ENCODE results near the gene PCGF6. TPM values are rescaled to one million over a fixed set of nuclear protein-coding genes. Genes with fewer than 3 reads are reported as not detected.

PCGF6 gene
- total and polyA plus RNA-seq, 7 experiments from 2014 or later = 4.3 to 12.0 (median 6.8) TPM

- no peak overlapping the region for H3K4me3 ChIP-seq (ENCODE audit: low read length)
- Mint-ChIP-seq H3K27me3 (peaks cover 0 to 32% (median 15%) of the 10 kb centered on the region in 5 donors), H3K4me3 (no peak overlapping the region), H3K36me3 (peaks cover 4 to 14% (median 6%) of the 10 kb centered on the region in 5 donors), H3K27ac (peak overlapping the region in 1 of 9 donors; percentile 72), H3K4me1 (peaks cover 0 to 3% (median 0%) of the 10 kb centered on the region in 7 donors), H3K9me3 (peaks cover 0 to 25% (median 11%) of the 10 kb centered on the region in 11 donors)
- no peaks in the 10 kb centered on the region for H3K36me3 ChIP-seq (ENCODE audit: control insufficient read depth in 2 of 3, insufficient read depth in 3 of 3, low read length in 3 of 3)
- ChIA-PET POLR2A (no interaction called here), CTCF (no interaction called here)
- ATAC-seq (no peak), DNase-seq (no peak)
- no peaks in the 10 kb centered on the region for H3K4me1 ChIP-seq (ENCODE audit: control insufficient read depth in 2 of 2, insufficient read depth in 2 of 2, low read length in 2 of 2)
- no peaks in the 10 kb centered on the region for H3K27me3 ChIP-seq (ENCODE audit: control insufficient read depth in 2 of 2, insufficient read depth in 2 of 2, low read length in 2 of 2)
- intact Hi-C loops (cut with micrococcal nuclease) = no loop called here
- H3K27ac ChIP-seq (ENCODE audit: low read depth, low read length) = no peak overlapping the region
- H3K9me3 ChIP-seq (ENCODE audit: control insufficient read depth in 2 of 3, low read length in 3 of 3) = no peaks in the 10 kb centered on the region
Measured at GRCh38 chr10:103257812-103258211, 93.1 kb downstream of the PCGF6 start.

DNA sequence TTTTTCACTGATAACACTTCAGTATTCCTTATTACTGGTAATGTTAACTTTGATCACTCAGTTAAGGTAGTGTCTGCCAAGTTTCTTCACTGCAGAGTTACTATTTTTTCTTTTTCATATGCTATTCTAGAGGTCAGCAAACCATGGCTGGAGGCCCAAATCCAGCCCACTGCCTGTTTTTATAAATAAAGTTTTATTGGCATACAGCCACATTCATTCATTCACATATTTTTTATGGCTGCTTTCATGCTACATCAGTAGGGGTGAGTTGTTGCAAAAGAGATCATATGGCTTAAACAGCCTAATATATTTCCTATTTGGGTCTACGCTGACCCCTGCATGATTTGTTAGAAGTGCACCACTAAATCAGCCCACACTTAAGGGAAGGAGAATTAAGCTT lies 94.3 kb downstream of the PCGF6 start:
- Mint-ChIP-seq H3K27me3 (peaks cover 0 to 20% (median 10%) of the 10 kb centered on the region in 5 donors), H3K36me3 (peaks cover 4 to 14% (median 6%) of the 10 kb centered on the region in 5 donors), H3K4me3 (no peak overlapping the region), H3K4me1 (peaks cover 0 to 3% (median 0%) of the 10 kb centered on the region in 7 donors), H3K9me3 (peaks cover 0 to 25% (median 11%) of the 10 kb centered on the region in 11 donors), H3K27ac (no peak overlapping the region)
- Histone ChIP-seq H3K4me1 (ENCODE audit: control insufficient read depth in 2 of 2, insufficient read depth in 2 of 2, low read length in 2 of 2) (no peaks in the 10 kb centered on the region), H3K27ac (ENCODE audit: low read depth, low read length) (no peak overlapping the region), H3K4me3 (ENCODE audit: low read length) (no peak overlapping the region), H3K9me3 (ENCODE audit: control insufficient read depth in 2 of 3, low read length in 3 of 3) (no peaks in the 10 kb centered on the region), H3K36me3 (ENCODE audit: control insufficient read depth in 2 of 3, insufficient read depth in 3 of 3, low read length in 3 of 3) (no peaks in the 10 kb centered on the region), H3K27me3 (ENCODE audit: control insufficient read depth in 2 of 2, insufficient read depth in 2 of 2, low read length in 2 of 2) (no peaks in the 10 kb centered on the region)
- ChIA-PET CTCF (no interaction called here), POLR2A (no interaction called here)
- intact Hi-C loops (cut with micrococcal nuclease) = no loop called here
- no peak for DNase-seq
- no peak for ATAC-seq

DNA sequence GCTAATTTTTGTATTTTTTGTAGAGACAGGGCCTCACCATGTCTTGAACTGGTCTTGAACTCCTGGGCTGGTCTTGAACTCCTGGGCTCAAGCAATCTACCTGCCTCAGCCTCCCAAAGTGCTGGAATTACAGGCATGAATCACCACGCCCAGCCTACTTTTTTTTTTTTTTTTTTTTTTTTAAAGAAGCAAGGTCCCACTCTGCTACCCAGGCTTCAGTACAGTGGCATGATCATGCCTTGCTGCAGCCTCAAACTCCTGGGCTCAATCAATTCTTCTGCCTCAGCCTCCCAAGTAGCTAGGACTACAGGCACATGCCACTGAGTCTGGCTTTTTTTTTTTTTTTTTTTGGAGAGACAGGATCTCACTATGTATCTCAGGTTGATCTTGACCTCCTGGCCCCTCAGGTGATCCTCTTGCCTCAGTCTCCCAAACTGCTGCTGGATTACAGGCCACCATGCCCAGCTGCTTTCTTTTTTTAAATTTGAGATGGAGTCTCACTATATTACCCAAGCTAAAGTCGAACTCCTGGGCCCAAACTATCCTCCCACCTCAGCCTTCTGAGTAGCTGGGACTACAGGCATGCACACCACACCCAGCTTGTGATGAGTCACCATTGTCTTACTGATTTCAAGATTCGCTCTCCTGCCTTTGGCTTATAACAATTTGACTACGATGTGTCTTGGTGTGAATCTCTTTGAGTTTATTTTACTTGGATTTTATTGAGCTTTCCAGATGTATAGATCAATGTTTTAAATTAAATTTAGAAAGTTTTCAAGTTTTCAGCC lies 96.2 kb downstream of the PCGF6 start:
- ChIA-PET CTCF (no interaction called here), POLR2A (no interaction called here)
- DNase-seq = no peak
- H3K27ac Mint-ChIP-seq = peak overlapping the region in 1 of 9 donors; percentile 26
- Histone ChIP-seq H3K36me3 (ENCODE audit: control insufficient read depth in 2 of 3, insufficient read depth in 3 of 3, low read length in 3 of 3) (no peaks in the 10 kb centered on the region), H3K4me1 (ENCODE audit: control insufficient read depth in 2 of 2, insufficient read depth in 2 of 2, low read length in 2 of 2) (no peaks in the 10 kb centered on the region), H3K9me3 (ENCODE audit: control insufficient read depth in 2 of 3, low read length in 3 of 3) (no peaks in the 10 kb centered on the region), H3K27me3 (ENCODE audit: control insufficient read depth in 2 of 2, insufficient read depth in 2 of 2, low read length in 2 of 2) (no peaks in the 10 kb centered on the region), H3K27ac (ENCODE audit: low read depth, low read length) (no peak overlapping the region), H3K4me3 (ENCODE audit: low read length) (no peak overlapping the region)
- no peak overlapping the region for H3K4me3 Mint-ChIP-seq
- H3K9me3 Mint-ChIP-seq = peaks cover 0 to 11% (median 6%) of the 10 kb centered on the region in 11 donors
- peaks cover 0 to 11% (median 0%) of the 10 kb centered on the region in 7 donors for H3K4me1 Mint-ChIP-seq
- H3K27me3 Mint-ChIP-seq = peaks cover 0 to 10% (median 5%) of the 10 kb centered on the region in 5 donors
- ATAC-seq = no peak
- intact Hi-C loops (cut with micrococcal nuclease) = no loop called here
- peaks cover 4 to 10% (median 6%) of the 10 kb centered on the region in 5 donors for H3K36me3 Mint-ChIP-seq

- DNase-seq (no peak), ATAC-seq (no peak)
- Mint-ChIP-seq H3K27ac (no peak overlapping the region), H3K27me3 (peaks cover 0 to 7% (median 5%) of the 10 kb centered on the region in 5 donors), H3K36me3 (peaks cover 2 to 9% (median 3%) of the 10 kb centered on the region in 5 donors), H3K9me3 (peaks cover 0 to 10% (median 4%) of the 10 kb centered on the region in 11 donors), H3K4me3 (no peak overlapping the region), H3K4me1 (peaks cover 0 to 11% (median 0%) of the 10 kb centered on the region in 7 donors)
- intact Hi-C loops (cut with micrococcal nuclease) = no loop called here
- ChIA-PET POLR2A (no interaction called here), CTCF (no interaction called here)
- Histone ChIP-seq H3K9me3 (ENCODE audit: control insufficient read depth in 2 of 3, low read length in 3 of 3) (no peaks in the 10 kb centered on the region), H3K27me3 (ENCODE audit: control insufficient read depth in 2 of 2, insufficient read depth in 2 of 2, low read length in 2 of 2) (no peaks in the 10 kb centered on the region), H3K4me1 (ENCODE audit: control insufficient read depth in 2 of 2, insufficient read depth in 2 of 2, low read length in 2 of 2) (no peaks in the 10 kb centered on the region), H3K4me3 (ENCODE audit: low read length) (no peak overlapping the region), H3K36me3 (ENCODE audit: control insufficient read depth in 2 of 3, insufficient read depth in 3 of 3, low read length in 3 of 3) (no peaks in the 10 kb centered on the region), H3K27ac (ENCODE audit: low read depth, low read length) (no peak overlapping the region)
Measured at GRCh38 chr10:103254113-103254512, 96.8 kb downstream of the PCGF6 start.

Small RNA genes lying within 50 kb of the gene (microRNA-seq; reads per million reads assigned to microRNA genes)
- gene MIR1307 (ENCODE audit: borderline microRNAs expressed) = 446 reads per million, percentile 71 among the genes with 10 or more reads in this experiment

Other genes with a start within 250 kb of the PCGF6 start
- 10 to 100 TPM; 53.8 to 87.8 (median 72.3) TPM for gene NT5C2, start 157.9 kb downstream of the PCGF6 start, total RNA-seq
- gene NT5C2, start 157.9 kb downstream of the PCGF6 start, polyA plus RNA-seq = 10 to 100 TPM; 48.7 to 60.6 TPM
- not detected for gene RPEL1, start 105.3 kb downstream of the PCGF6 start, total RNA-seq
- gene RPEL1, start 105.3 kb downstream of the PCGF6 start, polyA plus RNA-seq = not detected
- gene INA, start 74.0 kb downstream of the PCGF6 start, total RNA-seq = under 1 TPM in 1 of 5 experiments, not detected in 4; 0.31 TPM
- not detected for gene INA, start 74.0 kb downstream of the PCGF6 start, polyA plus RNA-seq
- gene TAF5, start 16.8 kb upstream of the PCGF6 start, total RNA-seq = 1 to 10 TPM; 4.7 to 8.9 (median 7.1) TPM
- gene TAF5, start 16.8 kb upstream of the PCGF6 start, polyA plus RNA-seq = 1 to 10 TPM; 2.4 to 4.4 TPM
- gene ATP5MK, start 45.3 kb upstream of the PCGF6 start, total RNA-seq = 100 to 1,000 TPM; 106 to 334 (median 120) TPM
- 100 to 1,000 TPM; 339 to 525 TPM for gene ATP5MK, start 45.3 kb upstream of the PCGF6 start, polyA plus RNA-seq
- 10 to 100 TPM; 28.8 to 56.3 (median 38.8) TPM for gene PDCD11, start 45.5 kb upstream of the PCGF6 start, total RNA-seq
- 10 to 100 TPM in 1 of 2 donors, 1 to 10 TPM in 1; 7.5 to 15.9 TPM for gene PDCD11, start 45.5 kb upstream of the PCGF6 start, polyA plus RNA-seq
- gene CALHM2, start 101.2 kb upstream of the PCGF6 start, total RNA-seq = 10 to 100 TPM in 4 of 5 experiments, 1 to 10 TPM in 1; 3.4 to 67.2 (median 19.3) TPM
- gene CALHM2, start 101.2 kb upstream of the PCGF6 start, polyA plus RNA-seq = 1 to 10 TPM; 2.0 to 6.4 TPM
- not detected for gene CALHM1, start 107.8 kb upstream of the PCGF6 start, total RNA-seq
- gene CALHM1, start 107.8 kb upstream of the PCGF6 start, polyA plus RNA-seq = not detected
- gene CALHM3, start 128.1 kb upstream of the PCGF6 start, total RNA-seq = not detected
- gene CALHM3, start 128.1 kb upstream of the PCGF6 start, polyA plus RNA-seq = not detected
- 1 to 10 TPM in 3 of 5 experiments, under 1 TPM in 2; 0.81 to 9.2 (median 1.1) TPM for gene NEURL1, start 142.6 kb upstream of the PCGF6 start, total RNA-seq
- gene NEURL1, start 142.6 kb upstream of the PCGF6 start, polyA plus RNA-seq = 1 to 10 TPM in 1 of 2 donors, under 1 TPM in 1; 0.76 to 1.1 TPM

Data from naive thymus-derived CD4-positive, alpha-beta T cell (primary cell).